SK-N-SH treated with all-trans-retinoic acid at 6 μM for 48 hours (cell line): ENCODE results near the gene CDA.

ENCODE experiments used
- ATAC-seq: fragments of 200-7000 bp; cut with Tn5 transposase; 3 replicates; pipeline ENCODE4 v1.9.1; 2020; ENCODE audit warnings: mild to moderate bottlenecking, moderate library complexity
- BACH2 ChIP-seq: fragments of 250-450 bp; sonication (Bioruptor Pico); IDR thresholded peaks from 2 replicates; pipeline ENCODE4 v1.9.0; 2021; ENCODE audit warnings: mild to moderate bottlenecking, borderline replicate concordance
- CREB5 ChIP-seq: fragments of 250-450 bp; sonication (Bioruptor Pico); IDR thresholded peaks from 2 replicates; pipeline ENCODE4 v1.5.1; 2020; ENCODE audit warnings: low read depth, mild to moderate bottlenecking, moderate library complexity
- CSRNP3 ChIP-seq: fragments of 250-450 bp; sonication (Bioruptor Pico); IDR thresholded peaks from 2 replicates; pipeline ENCODE4 v1.5.1; 2021; ENCODE audit warnings: mild to moderate bottlenecking, moderate library complexity
- ESRRG ChIP-seq: fragments of 250-450 bp; sonication (Bioruptor Pico); IDR thresholded peaks from 2 replicates; pipeline ENCODE4 v1.6.1; 2021; ENCODE audit warnings: mild to moderate bottlenecking
- GLIS3 ChIP-seq: fragments of 250-450 bp; sonication (Bioruptor Pico); IDR thresholded peaks from 2 replicates; pipeline ENCODE4 v1.5.0; 2020; ENCODE audit warnings: mild to moderate bottlenecking, moderate library complexity
- POU6F1 ChIP-seq: fragments of 250-450 bp; sonication (Bioruptor Pico); IDR thresholded peaks from 2 replicates; pipeline ENCODE4 v1.8.0; 2021; ENCODE audit warnings: low read depth, mild to moderate bottlenecking, moderate library complexity, borderline replicate concordance
- SNAI2 ChIP-seq: fragments of 250-450 bp; sonication (Bioruptor Pico); IDR thresholded peaks from 2 replicates; pipeline ENCODE4 v1.5.0; 2020; ENCODE audit warnings: mild to moderate bottlenecking, moderate library complexity
- TCF4 ChIP-seq: fragments of 250-450 bp; sonication (Bioruptor Pico); IDR thresholded peaks from 2 replicates; pipeline ENCODE4 v1.8.0; 2021; ENCODE audit warnings: mild to moderate bottlenecking, moderate library complexity, borderline replicate concordance
- TOX ChIP-seq: fragments of 250-450 bp; sonication (Bioruptor Pico); IDR thresholded peaks from 2 replicates; pipeline ENCODE4 v1.8.0; 2021; ENCODE audit warnings: mild to moderate bottlenecking, moderate library complexity, borderline replicate concordance
- ZC3H10 ChIP-seq: fragments of 250-450 bp; sonication (Bioruptor Pico); IDR thresholded peaks from 2 replicates; pipeline ENCODE4 v1.5.1; 2021; ENCODE audit warnings: mild to moderate bottlenecking, moderate library complexity
- ZFP3 ChIP-seq: fragments of 250-450 bp; sonication (Bioruptor Pico); IDR thresholded peaks from 2 replicates; pipeline ENCODE4 v1.5.0; 2020; ENCODE audit warnings: mild to moderate bottlenecking, moderate library complexity
- ZNF565 ChIP-seq: fragments of 450-650 bp; formaldehyde crosslinking; conservative IDR thresholded peaks from 2 replicates; pipeline ENCODE4 v1.5.0; 2020; ENCODE audit warnings: low read depth, mild to moderate bottlenecking, moderate library complexity
- ZNF70 ChIP-seq: fragments of 450-650 bp; formaldehyde crosslinking; IDR thresholded peaks from 2 replicates; pipeline ENCODE4 v1.5.0; 2020; ENCODE audit warnings: mild to moderate bottlenecking, moderate library complexity
- ZNF8 ChIP-seq: fragments of 450-650 bp; formaldehyde crosslinking; IDR thresholded peaks from 2 replicates; pipeline ENCODE4 v1.5.0; 2020; ENCODE audit warnings: mild to moderate bottlenecking, moderate library complexity
- TF ChIP-seq, protein P1 (sequence below): fragments of 250-450 bp; sonication (Bioruptor Pico); IDR thresholded peaks from 2 replicates; pipeline ENCODE4 v1.8.0; 2020; ENCODE audit warnings: mild to moderate bottlenecking, moderate library complexity, borderline replicate concordance
- TF ChIP-seq, protein P2 (sequence below): fragments of 250-450 bp; sonication (Bioruptor Pico); IDR thresholded peaks from 2 replicates; pipeline ENCODE4 v1.5.0; 2020; ENCODE audit warnings: mild to moderate bottlenecking, moderate library complexity

Gene CDA

DNA sequence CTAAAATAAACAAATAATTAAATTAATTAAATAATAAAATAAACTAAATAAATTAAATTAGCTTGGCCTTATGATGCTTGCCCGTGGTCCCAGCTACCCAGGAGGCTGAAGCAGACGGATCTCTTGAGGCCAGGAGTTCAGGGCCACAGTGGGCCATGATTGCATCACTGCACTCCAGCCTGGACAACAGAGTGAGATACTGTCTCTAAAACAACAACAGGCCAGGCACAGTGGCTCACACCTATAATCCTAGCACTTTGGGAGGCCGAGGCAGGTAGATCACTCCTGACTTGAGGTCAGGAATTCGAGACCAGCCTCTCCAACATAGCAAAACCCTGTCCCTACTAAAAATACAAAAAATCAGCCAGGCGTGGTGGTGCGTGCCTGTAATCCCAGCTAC is 32.1 kb downstream of the CDA start:
- no peak for ATAC-seq
- no peak for TF ChIP-seq ZC3H10 (CRISPR knock-in tag)
- TF ChIP-seq, protein P1, sequence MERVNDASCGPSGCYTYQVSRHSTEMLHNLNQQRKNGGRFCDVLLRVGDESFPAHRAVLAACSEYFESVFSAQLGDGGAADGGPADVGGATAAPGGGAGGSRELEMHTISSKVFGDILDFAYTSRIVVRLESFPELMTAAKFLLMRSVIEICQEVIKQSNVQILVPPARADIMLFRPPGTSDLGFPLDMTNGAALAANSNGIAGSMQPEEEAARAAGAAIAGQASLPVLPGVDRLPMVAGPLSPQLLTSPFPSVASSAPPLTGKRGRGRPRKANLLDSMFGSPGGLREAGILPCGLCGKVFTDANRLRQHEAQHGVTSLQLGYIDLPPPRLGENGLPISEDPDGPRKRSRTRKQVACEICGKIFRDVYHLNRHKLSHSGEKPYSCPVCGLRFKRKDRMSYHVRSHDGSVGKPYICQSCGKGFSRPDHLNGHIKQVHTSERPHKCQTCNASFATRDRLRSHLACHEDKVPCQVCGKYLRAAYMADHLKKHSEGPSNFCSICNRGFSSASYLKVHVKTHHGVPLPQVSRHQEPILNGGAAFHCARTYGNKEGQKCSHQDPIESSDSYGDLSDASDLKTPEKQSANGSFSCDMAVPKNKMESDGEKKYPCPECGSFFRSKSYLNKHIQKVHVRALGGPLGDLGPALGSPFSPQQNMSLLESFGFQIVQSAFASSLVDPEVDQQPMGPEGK (CRISPR knock-in tag) = no peak
- no peak for TF ChIP-seq TOX (CRISPR knock-in tag)
- TF ChIP-seq POU6F1 (CRISPR knock-in tag) = no peak
- no peak for TF ChIP-seq ZNF70 (CRISPR knock-in tag)
- TF ChIP-seq BACH2 = no peak
- no peak for TF ChIP-seq CREB5 (CRISPR knock-in tag)
- TF ChIP-seq, protein P2, sequence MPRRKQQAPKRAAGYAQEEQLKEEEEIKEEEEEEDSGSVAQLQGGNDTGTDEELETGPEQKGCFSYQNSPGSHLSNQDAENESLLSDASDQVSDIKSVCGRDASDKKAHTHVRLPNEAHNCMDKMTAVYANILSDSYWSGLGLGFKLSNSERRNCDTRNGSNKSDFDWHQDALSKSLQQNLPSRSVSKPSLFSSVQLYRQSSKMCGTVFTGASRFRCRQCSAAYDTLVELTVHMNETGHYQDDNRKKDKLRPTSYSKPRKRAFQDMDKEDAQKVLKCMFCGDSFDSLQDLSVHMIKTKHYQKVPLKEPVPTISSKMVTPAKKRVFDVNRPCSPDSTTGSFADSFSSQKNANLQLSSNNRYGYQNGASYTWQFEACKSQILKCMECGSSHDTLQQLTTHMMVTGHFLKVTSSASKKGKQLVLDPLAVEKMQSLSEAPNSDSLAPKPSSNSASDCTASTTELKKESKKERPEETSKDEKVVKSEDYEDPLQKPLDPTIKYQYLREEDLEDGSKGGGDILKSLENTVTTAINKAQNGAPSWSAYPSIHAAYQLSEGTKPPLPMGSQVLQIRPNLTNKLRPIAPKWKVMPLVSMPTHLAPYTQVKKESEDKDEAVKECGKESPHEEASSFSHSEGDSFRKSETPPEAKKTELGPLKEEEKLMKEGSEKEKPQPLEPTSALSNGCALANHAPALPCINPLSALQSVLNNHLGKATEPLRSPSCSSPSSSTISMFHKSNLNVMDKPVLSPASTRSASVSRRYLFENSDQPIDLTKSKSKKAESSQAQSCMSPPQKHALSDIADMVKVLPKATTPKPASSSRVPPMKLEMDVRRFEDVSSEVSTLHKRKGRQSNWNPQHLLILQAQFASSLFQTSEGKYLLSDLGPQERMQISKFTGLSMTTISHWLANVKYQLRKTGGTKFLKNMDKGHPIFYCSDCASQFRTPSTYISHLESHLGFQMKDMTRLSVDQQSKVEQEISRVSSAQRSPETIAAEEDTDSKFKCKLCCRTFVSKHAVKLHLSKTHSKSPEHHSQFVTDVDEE (CRISPR knock-in tag) = no peak

GRCh38 chr1:20624709-20625108 is 35.8 kb downstream of the CDA start:
- TF ChIP-seq ZC3H10 (CRISPR knock-in tag) = no peak
- TF ChIP-seq ESRRG = no peak
- TF ChIP-seq POU6F1 (CRISPR knock-in tag) = no peak
- no peak for TF ChIP-seq CSRNP3 (CRISPR knock-in tag)
- no peak for TF ChIP-seq ZNF70 (CRISPR knock-in tag)
- TF ChIP-seq TOX (CRISPR knock-in tag) = no peak
- no peak for TF ChIP-seq SNAI2
- no peak for TF ChIP-seq GLIS3 (CRISPR knock-in tag)
- no peak for TF ChIP-seq ZFP3 (CRISPR knock-in tag)
- no peak for TF ChIP-seq ZNF8 (CRISPR knock-in tag)
- no peak for TF ChIP-seq ZNF565 (CRISPR knock-in tag)
- TF ChIP-seq, protein P1 (CRISPR knock-in tag) = no peak
- no peak for TF ChIP-seq TCF4
- TF ChIP-seq, all 23 proteins: peak for 0
- no peak for ATAC-seq
